ENCODE results near the gene TNFSF13. TPM values are rescaled to one million over a fixed set of nuclear protein-coding genes. Genes with fewer than 3 reads are reported as not detected.

TNFSF13 gene
- total RNA-seq, 1 experiment from 2014 or later: 1.3 TPM

DNA sequence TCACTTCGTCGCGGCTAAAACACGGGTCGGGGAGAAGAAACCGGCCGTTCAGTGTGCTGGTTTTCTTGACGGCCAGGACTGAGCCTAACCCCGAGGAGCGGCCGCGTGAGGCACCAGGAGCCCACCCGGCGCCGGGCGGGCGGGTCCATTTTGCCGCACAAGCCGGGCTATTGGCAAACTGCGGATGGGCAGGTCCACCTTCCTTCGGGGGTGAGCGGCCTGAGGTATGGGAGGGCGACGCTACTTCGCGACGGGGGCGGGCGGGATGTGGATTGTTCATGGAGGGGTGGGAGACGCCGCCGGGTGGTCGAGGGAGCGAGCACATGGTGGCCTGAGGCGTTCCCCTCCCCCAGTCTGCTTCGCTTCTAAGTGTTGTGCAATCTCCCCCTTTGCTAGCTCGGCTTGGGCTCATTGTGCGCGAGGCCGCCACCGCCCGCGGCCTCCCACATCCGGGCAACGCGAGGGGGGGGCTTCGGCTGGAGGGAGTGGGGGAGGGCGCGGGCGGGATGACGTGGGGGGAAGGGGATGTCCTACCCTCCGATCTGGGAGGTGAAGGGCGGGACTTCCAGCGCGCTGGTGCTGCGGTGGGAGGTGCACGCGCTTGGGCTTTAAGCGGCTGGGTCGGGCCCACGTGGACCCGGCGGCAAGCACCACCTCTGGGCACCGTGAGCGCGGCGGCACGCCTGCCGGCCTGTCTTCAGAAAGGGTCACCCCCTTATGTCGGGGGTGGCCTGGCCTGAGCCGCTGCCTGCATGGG lies 15.0 kb downstream of the TNFSF13 start:
- Histone ChIP-seq H3K4me3 (peak overlapping the region; percentile 75), H3K27ac (peak overlapping the region; percentile 83), H3K4me1 (replicated peaks) (peaks cover 18% of the 10 kb centered on the region), H3K27me3 (replicated peaks) (no peaks in the 10 kb centered on the region), H3K9me3 (replicated peaks) (no peaks in the 10 kb centered on the region), H3K36me3 (peaks cover 87% of the 10 kb centered on the region)
- peak; percentile 73 to 91 for DNase-seq (ENCODE audit: low read depth in 1 of 2, low spot score in 2 of 2)

DNA sequence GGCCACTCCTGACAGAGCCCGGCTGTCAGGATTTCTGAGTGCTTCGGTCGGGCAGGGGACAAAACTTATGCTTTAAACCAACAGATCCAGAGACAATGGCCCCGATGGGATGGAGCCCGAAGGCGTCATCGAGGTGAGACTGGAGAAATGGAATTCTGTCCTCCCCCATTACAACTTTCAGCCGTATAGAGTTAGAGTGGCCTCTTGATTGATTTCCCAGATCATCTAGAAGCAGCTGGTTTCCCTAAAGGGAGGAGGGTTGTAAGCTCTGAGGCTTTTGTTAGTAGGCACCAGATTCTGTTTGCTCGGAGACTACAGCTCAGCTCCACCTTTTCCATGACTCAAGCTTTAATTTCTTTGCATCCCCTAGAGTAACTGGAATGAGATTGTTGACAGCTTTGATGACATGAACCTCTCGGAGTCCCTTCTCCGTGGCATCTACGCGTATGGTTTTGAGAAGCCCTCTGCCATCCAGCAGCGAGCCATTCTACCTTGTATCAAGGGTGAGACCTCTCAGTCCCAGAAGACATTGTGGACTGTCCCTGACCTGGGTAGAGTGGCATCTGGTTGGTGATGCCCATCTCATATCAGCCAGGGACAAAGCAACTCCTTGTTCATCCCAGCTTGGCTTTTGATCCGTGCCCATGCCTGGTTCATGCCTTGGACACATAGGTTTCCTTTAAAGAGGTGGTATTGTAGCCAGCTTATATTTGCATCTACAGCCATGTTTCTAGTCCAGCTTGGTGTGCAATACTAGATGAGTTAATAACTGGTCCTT lies 15.8 kb downstream of the TNFSF13 start:
- Histone ChIP-seq H3K27ac (no peak overlapping the region), H3K36me3 (peaks cover 91% of the 10 kb centered on the region), H3K4me1 (replicated peaks) (peaks cover 24% of the 10 kb centered on the region), H3K27me3 (replicated peaks) (no peaks in the 10 kb centered on the region), H3K4me3 (peak overlapping the region; percentile 75), H3K9me3 (replicated peaks) (no peaks in the 10 kb centered on the region)
- no peak for DNase-seq (ENCODE audit: low read depth in 1 of 2, low spot score in 2 of 2)

DNA sequence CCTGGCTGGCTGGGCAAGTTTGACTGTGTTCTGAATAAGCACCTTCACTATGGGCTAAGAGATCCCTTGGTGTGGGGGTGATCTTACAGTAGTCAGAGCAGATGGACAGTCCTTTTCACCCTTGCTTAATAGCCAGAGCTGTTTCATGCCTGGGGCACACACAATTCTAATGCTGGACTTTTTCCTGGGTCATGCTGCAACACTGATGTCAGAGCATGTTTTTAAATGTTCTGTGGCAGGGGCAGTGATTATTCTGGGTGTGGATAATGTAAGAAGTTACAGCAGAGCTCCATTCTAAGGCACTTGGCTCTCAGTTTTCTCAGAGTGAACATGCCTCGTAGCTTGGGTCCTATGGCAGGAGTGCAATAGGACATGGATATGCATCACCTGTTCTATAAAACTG lies 16.9 kb downstream of the TNFSF13 start:
- Histone ChIP-seq H3K9me3 (replicated peaks) (no peaks in the 10 kb centered on the region), H3K4me1 (replicated peaks) (peaks cover 31% of the 10 kb centered on the region), H3K27ac (no peak overlapping the region), H3K36me3 (peaks cover 92% of the 10 kb centered on the region), H3K4me3 (no peak overlapping the region), H3K27me3 (replicated peaks) (no peaks in the 10 kb centered on the region)
- no peak for DNase-seq (ENCODE audit: low read depth in 1 of 2, low spot score in 2 of 2)

DNA sequence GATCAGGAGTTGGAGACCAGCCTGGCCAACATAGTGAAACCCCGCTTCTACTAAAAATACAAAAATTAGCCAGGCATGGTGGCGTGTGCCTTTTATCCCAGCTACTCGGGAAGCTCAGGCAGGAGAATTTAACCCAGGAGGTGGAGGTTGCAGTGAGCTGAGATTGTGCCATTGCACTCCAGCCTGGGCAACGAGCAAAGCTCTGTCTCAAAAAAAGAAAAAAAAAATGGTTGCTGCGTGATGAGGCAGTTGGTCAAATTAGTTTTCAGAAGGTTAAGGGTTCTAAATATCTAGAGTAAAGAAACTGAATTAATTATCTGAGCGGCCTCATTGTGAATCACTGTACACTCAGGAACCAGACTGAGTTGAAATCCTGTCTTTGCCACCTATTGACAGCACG lies 17.4 kb downstream of the TNFSF13 start:
- no peaks in the 10 kb centered on the region for H3K27me3 ChIP-seq (replicated peaks)
- H3K27ac ChIP-seq: no peak overlapping the region
- H3K36me3 ChIP-seq: peaks cover 92% of the 10 kb centered on the region
- DNase-seq (ENCODE audit: low read depth in 1 of 2, low spot score in 2 of 2): no peak
- H3K4me3 ChIP-seq: no peak overlapping the region
- H3K9me3 ChIP-seq (replicated peaks): no peaks in the 10 kb centered on the region
- peaks cover 31% of the 10 kb centered on the region for H3K4me1 ChIP-seq (replicated peaks)

DNA sequence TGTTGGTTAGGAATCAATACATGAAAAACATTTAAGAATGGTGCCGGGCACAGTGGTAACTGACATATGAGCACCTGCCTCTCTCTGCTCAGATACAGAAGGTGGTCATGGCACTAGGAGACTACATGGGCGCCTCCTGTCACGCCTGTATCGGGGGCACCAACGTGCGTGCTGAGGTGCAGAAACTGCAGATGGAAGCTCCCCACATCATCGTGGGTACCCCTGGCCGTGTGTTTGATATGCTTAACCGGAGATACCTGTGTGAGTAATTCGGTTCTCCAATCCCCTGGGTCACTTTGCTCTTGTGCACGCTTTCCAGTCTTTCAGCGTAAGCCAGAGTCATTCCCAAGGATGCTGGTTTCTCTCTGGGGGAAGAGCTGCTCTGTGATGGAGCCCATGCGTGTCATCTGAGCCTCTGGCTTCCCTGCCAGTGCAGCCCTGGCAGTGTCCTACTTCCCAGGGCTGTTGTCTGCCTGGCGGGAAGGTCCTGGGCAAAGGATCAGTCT lies 17.9 kb downstream of the TNFSF13 start:
- no peak overlapping the region for H3K27ac ChIP-seq
- peaks cover 31% of the 10 kb centered on the region for H3K4me1 ChIP-seq (replicated peaks)
- no peaks in the 10 kb centered on the region for H3K9me3 ChIP-seq (replicated peaks)
- DNase-seq (ENCODE audit: low read depth in 1 of 2, low spot score in 2 of 2): no peak
- peaks cover 87% of the 10 kb centered on the region for H3K36me3 ChIP-seq
- no peaks in the 10 kb centered on the region for H3K27me3 ChIP-seq (replicated peaks)
- no peak overlapping the region for H3K4me3 ChIP-seq

DNA sequence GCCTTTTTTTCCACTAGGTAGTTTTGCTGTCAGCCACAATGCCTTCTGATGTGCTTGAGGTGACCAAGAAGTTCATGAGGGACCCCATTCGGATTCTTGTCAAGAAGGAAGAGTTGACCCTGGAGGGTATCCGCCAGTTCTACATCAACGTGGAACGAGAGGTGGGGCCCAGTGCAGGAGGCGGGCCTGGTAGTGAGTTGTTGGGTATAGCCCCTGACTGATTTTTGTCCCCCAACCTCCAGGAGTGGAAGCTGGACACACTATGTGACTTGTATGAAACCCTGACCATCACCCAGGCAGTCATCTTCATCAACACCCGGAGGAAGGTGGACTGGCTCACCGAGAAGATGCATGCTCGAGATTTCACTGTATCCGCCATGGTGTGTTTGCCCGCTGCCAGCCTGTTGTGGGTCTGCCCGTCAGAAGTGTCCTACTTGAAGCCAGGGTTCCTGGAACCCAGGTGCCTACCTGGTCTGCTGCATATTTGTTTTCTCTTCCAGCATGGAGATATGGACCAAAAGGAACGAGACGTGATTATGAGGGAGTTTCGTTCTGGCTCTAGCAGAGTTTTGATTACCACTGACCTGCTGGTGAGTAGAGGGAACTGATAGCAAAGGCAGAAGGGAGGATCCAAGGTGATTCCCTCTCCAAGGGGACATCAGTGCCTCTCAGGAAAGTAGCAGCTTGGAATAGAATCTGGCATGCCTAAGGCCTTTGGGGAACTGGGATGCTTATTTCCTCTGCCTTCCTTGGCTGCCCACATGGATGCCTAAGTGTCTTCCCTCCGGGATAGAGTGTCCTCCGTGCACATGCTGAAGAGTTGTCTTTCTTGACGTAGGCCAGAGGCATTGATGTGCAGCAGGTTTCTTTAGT lies 19.0 kb downstream of the TNFSF13 start:
- Histone ChIP-seq H3K4me3 (no peak overlapping the region), H3K4me1 (replicated peaks) (peaks cover 29% of the 10 kb centered on the region), H3K27ac (no peak overlapping the region), H3K9me3 (replicated peaks) (no peaks in the 10 kb centered on the region), H3K27me3 (replicated peaks) (no peaks in the 10 kb centered on the region), H3K36me3 (peaks cover 89% of the 10 kb centered on the region)
- DNase-seq (ENCODE audit: low read depth in 1 of 2, low spot score in 2 of 2): no peak

DNA sequence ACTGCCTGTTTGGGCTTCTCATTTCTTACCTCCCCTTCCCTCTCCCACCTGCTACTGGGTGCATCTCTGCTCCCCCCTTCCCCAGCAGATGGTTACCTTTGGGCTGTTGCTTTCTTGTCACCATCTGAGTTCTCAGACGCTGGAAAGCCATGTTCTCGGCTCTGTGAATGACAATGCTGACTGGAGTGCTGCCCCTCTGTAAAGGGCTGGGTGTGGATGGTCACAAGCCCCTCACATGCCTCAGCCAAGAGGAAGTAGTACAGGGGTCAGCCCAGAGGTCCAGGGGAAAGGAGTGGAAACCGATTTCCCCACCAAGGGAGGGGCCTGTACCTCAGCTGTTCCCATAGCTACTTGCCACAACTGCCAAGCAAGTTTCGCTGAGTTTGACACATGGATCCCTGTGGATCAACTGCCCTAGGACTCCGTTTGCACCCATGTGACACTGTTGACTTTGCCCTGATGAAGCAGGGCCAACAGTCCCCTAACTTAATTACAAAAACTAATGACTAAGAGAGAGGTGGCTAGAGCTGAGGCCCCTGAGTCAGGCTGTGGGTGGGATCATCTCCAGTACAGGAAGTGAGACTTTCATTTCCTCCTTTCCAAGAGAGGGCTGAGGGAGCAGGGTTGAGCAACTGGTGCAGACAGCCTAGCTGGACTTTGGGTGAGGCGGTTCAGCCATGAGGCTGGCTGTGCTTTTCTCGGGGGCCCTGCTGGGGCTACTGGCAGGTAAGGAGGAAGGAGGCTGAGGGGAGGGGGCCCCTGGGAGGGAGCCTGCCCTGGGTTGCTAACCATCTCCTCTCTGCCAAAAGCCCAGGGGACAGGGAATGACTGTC lies 20.7 kb downstream of the TNFSF13 start, which contains the start of gene CD68:
Gene CD68 (plus strand): TSS at position 638 of the 833 bp plus-strand sequence. CDS start 40 bp downstream, at position 678.
- Histone ChIP-seq H3K36me3 (peaks cover 80% of the 10 kb centered on the region), H3K9me3 (replicated peaks) (no peaks in the 10 kb centered on the region), H3K27me3 (replicated peaks) (no peaks in the 10 kb centered on the region), H3K27ac (peak within 1 kb of the TSS; percentile 18), H3K4me1 (replicated peaks) (peaks cover 38% of the 10 kb centered on the region), H3K4me3 (no peak within 1 kb of the TSS)
- DNase-seq (ENCODE audit: low read depth in 1 of 2, low spot score in 2 of 2): peak; percentile 73 to 75

DNA sequence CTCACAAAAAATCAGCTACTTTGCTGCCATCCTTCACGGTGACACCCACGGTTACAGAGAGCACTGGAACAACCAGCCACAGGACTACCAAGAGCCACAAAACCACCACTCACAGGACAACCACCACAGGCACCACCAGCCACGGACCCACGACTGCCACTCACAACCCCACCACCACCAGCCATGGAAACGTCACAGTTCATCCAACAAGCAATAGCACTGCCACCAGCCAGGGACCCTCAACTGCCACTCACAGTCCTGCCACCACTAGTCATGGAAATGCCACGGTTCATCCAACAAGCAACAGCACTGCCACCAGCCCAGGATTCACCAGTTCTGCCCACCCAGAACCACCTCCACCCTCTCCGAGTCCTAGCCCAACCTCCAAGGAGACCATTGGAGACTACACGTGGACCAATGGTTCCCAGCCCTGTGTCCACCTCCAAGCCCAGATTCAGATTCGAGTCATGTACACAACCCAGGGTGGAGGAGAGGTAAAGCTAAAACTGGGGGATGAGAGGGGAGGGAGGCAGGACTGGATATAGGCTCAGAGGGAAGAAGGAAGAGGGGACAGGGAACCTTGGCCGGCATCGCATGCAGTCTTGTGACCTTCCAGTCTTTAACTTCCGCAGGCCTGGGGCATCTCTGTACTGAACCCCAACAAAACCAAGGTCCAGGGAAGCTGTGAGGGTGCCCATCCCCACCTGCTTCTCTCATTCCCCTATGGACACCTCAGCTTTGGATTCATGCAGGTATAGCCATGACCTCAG lies 21.5 kb downstream of the TNFSF13 start:
- Histone ChIP-seq H3K4me3 (no peak overlapping the region), H3K9me3 (replicated peaks) (no peaks in the 10 kb centered on the region), H3K27ac (peak overlapping the region; percentile 18), H3K4me1 (replicated peaks) (peaks cover 38% of the 10 kb centered on the region), H3K27me3 (replicated peaks) (no peaks in the 10 kb centered on the region), H3K36me3 (peaks cover 72% of the 10 kb centered on the region)
- DNase-seq (ENCODE audit: low read depth in 1 of 2, low spot score in 2 of 2): no peak

DNA sequence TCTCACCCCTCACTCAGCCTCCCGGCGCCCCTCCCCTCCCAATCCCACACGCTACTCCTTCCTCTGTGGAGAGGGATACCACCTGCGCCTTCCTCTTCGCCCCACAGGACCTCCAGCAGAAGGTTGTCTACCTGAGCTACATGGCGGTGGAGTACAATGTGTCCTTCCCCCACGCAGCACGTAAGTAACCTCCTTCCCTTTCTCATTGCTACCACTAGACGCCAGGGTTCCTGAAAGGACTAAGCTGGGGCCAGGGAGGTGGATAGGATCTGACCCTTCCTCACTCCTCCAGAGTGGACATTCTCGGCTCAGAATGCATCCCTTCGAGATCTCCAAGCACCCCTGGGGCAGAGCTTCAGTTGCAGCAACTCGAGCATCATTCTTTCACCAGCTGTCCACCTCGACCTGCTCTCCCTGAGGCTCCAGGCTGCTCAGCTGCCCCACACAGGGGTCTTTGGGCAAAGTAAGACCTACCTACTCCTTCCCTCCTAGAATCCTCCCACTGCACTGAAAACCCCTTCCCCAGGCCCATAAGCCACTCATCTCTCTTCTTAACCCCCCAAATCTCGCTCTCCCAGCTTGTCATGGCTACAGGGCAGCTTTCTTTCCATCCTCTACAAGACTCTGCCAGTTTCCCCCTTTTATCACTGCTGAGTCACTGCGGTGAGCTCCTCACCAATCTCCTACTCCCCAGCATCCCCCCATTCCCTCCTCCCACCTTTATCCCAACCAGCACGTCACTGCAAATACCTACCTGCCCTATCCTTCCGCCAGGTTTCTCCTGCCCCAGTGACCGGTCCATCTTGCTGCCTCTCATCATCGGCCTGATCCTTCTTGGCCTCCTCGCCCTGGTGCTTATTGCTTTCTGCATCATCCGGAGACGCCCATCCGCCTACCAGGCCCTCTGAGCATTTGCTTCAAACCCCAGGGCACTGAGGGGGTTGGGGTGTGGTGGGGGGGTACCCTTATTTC lies 22.3 kb downstream of the TNFSF13 start:
- Histone ChIP-seq H3K9me3 (replicated peaks) (no peaks in the 10 kb centered on the region), H3K36me3 (peaks cover 68% of the 10 kb centered on the region), H3K27me3 (replicated peaks) (no peaks in the 10 kb centered on the region), H3K4me3 (no peak overlapping the region), H3K27ac (no peak overlapping the region), H3K4me1 (replicated peaks) (peaks cover 33% of the 10 kb centered on the region)
- DNase-seq (ENCODE audit: low read depth in 1 of 2, low spot score in 2 of 2): no peak

DNA sequence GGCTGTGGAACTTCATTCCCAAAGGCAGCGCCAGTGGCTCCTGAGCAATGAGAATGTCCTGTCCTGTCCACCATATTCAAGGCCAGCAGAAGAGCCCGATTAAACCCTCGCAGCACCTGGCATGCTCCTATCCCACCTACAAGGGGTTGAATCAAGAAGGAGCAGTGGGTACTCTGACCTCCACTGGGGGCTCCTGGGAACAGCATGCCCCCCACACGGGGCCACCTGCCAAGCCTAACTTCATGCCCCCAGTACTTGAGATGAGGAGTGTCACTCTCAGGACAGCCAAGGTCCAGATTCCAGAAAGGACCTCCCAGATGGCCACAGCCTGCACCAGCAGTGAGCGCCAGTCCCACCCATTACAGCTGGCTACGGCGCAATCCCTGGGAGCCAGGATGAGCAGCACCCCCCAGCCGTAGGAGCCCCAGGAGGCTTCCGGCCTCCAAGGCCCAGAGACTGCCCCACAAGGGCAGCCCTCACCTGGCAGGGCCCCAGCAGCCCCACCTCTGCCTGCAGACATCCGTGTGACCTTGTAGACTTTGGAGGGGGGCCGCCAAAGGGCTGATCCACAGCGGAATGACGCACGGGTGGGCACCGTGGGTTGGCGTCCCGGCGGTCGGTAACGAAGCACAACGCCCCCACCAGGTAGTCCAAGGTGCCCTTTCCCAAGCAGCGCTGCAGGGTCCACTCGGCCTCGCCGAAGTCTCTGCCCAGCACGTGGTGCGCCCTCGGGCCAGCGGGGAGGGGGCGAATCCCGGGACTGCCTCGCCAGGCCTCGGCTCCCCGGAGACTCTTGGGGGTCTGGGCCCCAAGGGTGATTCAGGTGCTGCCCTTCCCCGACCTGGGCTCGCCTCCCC lies 24.1 kb downstream of the TNFSF13 start:
- peaks cover 33% of the 10 kb centered on the region for H3K4me1 ChIP-seq (replicated peaks)
- H3K27ac ChIP-seq: peak overlapping the region; percentile 98
- H3K4me3 ChIP-seq: peak overlapping the region; percentile 60; the same call in 1 of the 2 replicates
- H3K36me3 ChIP-seq: peaks cover 60% of the 10 kb centered on the region
- no peaks in the 10 kb centered on the region for H3K9me3 ChIP-seq (replicated peaks)
- H3K27me3 ChIP-seq (replicated peaks): no peaks in the 10 kb centered on the region
- DNase-seq (ENCODE audit: low read depth in 1 of 2, low spot score in 2 of 2): no peak

Measured in SJSA1 (cell line).